Activated T-helper 1 cell treated with Interleukin-2 at 50 U/mL for 16 hours (primary cell): Measurements from ENCODE around the gene IGSF10.

ENCODE experiments used
- DNase-seq: peaks from one replicate; pipeline ENCODE4 v3.0.0-alpha.2; 2020; ENCODE audit warnings: low read depth

Gene IGSF10

DNA sequence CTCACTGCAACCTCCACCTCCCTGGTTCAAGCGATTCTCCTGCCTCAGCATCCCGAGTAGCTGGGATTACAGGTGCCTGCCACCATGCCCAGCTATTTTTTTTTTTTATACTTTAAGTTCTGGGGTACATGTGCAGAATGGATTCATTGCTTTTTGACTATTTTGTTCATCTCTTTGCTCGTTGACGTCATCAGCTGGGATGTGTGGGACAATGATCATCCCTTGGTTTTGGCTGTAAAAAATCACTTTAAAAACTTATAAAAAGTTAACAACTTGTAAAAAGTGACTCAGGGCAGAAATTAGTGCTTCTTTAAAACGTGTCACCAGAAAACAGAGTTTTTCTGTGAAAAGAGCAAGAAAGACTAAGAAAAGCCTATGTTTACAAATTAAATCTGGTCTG lies 37.8 kb downstream of the IGSF10 start:
- no peak for DNase-seq

GRCh38 chr3:151421938-151422337 lies 38.9 kb downstream of the IGSF10 start:
- DNase-seq = no peak

- no peak for DNase-seq
Measured at GRCh38 chr3:151419806-151420205, 41.1 kb downstream of the IGSF10 start.

DNA sequence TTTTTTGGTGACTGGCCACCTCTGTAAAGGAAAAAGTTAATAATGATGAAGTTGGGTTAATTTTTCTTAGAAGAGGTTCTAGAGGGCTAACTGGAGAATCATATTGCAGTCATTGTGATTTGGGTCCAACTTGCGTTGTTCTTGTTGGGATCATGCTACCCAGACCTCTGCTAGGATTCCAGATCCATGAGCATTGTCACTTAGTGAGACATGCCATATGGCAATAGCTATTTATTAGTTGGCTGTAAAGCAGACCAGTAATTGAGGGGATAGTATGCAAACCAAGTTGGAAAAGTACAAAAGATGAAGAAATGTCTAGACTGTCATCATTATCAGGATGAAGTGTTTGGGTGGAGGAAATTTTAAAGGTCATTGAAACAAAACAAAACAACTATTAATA lies 45.6 kb downstream of the IGSF10 start:
- DNase-seq = no peak

GRCh38 chr3:151412989-151413388 lies 47.9 kb downstream of the IGSF10 start:
- no peak for DNase-seq
